ENCODE measurements around the gene NDRG3.
A peak's percentile ranks its signal among the peaks of the same experiment; 100 is the strongest.

Gene NDRG3

DNA sequence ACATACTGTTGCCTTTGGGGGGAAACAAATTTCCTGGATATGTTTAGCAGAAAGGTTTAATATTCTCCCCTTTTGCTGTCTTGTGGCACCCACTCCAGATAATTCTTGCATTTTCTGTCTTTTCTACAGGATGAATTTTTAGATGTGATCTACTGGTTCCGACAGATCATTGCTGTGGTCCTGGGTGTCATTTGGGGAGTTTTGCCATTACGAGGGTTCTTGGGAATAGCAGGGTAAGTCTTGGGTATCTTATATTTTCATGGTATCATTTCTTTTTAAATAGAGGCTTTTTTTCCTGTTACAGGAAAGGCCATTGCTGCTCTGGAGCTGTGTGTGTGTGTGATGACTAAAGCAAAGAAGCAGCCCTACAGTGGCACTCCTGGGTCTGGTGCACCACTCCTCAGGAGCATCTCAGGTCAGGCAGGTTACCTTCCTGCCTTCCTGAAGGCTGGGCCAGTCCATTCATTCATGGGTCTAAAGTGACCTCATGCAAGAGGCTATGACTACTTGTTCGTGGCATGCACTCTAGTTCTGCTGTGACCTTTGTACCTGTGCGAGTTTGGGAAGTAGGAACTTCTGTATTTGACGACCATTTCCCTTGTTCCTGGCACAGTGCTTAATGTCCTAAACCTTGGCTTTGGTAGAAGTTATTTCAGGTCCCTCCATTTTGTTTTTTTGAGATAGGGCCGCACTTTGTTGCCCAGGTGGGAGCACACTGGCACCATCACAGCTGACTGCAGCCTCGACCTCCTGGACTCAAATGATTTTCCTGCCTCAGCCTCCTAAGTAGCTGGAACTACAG, 138.1 kb downstream of the NDRG3 start:
- no peak for DNase-seq (ENCODE audit: low read depth, low spot score)

DNA sequence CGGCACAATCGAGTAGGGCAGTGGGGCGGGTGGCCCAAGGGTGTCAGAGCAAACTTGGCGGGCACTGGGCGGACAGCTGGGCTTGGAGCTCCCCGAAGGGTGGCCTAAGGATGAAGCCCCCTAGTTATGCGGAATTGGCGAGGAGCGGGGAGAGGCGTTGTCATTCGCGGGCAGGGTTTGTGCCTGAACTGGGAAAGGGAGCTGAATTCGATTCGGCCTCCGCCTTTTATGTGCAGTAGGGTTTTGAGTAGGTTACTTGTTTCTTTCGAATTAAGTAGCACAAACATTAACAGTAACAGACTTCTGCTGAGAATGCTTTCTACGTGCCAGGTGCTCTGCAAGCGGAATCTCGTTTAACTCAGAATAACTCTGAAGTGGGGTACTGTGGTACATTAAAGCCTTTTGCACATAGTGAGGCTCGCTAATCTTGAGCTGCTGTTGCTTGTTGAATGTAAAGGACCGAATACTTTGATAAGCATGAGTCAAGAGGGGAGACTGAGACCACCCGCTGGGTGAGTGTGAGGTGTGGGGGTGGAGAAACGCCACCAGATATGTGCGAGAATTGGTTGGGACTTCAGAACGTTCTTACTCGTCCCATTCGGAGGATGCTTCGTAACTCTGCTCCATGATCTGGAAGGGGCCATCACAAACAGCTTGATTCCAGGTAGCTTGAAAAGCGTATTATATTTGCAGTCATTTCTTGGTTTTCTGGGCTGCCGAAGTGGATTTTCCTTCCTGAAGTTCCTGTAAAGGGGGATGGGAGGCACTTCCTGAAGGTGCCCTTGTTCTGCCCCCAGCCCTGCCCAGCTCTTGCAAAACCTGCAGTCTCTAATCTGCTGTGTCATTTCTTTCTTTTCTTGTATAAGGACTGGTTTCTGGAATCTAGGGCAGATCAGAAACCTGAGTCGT, 139.5 kb downstream of the NDRG3 start:
- DNase-seq (ENCODE audit: low read depth, low spot score) = no peak

DNA sequence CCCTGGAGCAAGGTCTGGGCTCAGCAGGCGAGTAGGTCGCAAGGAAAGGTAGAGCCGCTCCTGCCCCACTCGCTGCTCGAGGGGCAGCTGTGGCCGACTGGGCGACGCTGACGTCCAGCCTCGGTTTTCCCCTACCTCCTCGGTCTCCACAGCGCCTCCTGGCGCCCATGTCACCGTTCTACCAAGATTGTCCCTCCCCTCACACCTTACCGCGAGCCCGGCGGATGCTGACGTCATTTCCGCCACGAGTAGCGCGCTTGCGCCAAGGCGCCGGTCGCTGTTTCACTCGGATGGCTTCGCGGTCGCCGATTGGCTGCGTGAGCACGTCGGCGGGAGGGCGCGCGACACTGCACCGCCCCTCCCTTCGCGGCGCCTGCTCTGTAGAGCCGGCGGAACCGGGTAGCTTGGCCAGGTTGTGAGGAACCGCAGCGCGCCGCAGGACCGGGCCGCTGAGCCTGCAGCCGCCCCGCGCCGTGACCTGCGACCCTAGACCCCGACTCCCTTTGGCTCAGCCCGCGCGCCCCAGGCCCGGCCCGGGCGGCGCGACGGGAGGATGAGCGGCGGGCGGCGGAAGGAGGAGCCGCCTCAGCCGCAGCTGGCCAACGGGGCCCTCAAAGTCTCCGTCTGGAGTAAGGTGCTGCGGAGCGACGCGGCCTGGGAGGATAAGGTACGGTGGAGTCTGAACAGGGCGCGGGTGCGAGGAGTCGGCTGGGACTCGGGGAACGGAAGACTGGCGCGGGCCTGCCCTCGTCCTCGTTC, 140.3 kb downstream of the NDRG3 start, which contains the start of gene RAB5IF:
RAB5IF (plus strand) TSS at position 381 of the 759 bp plus-strand sequence; CDS start at position 554, 173 bp downstream.
- DNase-seq (ENCODE audit: low read depth, low spot score) = peak; percentile 98

DNA sequence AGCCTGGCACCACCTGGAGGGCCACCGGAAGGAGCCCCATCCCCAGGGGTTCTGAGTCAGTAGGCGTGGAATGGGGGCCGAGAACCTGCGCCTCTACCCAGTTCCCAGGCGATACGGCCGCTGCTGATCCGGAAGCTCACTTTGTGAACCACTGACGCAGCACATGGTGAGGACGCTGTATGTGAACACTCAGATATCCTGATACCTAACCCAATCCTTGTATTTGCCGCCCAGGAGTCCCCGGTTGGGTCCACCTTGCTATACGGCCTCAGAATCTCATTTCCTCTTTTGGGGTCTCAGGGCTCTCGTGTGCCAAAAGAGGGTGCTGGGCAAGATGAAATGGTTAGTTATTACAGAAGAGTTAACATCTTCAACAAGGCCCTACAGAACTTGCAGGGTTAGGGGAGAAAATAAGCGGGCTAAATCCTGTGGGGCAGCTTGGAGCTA, 140.9 kb downstream of the NDRG3 start:
- no peak for DNase-seq (ENCODE audit: low read depth, low spot score)

Measured in activated CD4-positive, CD25-positive, alpha-beta regulatory T cell treated with anti-CD3 and anti-CD28 coated beads, Interleukin-2, amount 50 U/mL, for 16 hours (primary cell).